Activated CD4-positive, alpha-beta T cell treated with anti-CD3 and anti-CD28 coated beads, Interleukin-2, amount 50 U/mL, for 48 hours (primary cell): Measurements from ENCODE around the gene DHRS1.
A peak's percentile ranks its signal among the peaks of the same experiment; 100 is the strongest.

Experiments
- DNase-seq, 2 experiments: peaks; one replicate each; pipeline ENCODE4 v3.0.0-alpha.2; 2020

The DHRS1 gene

DNA sequence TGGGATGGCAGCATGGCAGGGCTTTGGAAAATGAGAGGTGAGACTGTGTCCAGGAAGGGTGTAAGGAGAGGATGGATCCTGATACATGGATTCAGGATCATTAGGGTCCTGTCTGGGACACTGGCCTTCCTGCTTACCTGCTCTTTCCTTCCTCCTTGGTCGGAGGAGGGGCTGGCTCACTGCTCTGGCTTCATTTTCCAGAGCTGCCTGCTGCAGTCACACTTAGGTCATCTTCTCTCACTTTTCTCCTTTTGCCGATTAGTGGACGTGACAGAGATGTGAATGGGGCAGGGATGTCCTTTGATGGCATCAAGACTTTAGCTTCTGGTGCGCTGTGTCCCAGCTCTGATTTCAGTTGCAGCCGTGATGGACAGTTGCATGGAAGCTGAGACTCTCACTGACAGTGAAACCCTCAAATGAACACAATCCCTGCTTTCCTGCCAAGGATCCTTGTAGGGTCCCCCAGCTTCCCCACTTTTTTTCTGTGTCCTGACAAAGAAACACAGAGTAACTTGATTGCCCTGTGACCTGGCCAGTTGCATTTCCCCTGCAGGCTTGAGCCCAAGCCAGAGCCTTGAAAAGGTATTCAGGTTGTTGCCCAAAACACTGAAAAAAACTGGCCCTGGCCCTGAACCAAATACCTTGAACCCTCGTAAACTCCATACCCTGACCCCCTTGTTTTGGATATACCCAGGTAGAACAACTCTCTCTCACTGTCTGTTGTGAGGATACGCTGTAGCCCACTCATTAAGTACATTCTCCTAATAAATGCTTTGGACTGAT, 9.0 kb upstream of the DHRS1 start:
- no peak for DNase-seq

DNA sequence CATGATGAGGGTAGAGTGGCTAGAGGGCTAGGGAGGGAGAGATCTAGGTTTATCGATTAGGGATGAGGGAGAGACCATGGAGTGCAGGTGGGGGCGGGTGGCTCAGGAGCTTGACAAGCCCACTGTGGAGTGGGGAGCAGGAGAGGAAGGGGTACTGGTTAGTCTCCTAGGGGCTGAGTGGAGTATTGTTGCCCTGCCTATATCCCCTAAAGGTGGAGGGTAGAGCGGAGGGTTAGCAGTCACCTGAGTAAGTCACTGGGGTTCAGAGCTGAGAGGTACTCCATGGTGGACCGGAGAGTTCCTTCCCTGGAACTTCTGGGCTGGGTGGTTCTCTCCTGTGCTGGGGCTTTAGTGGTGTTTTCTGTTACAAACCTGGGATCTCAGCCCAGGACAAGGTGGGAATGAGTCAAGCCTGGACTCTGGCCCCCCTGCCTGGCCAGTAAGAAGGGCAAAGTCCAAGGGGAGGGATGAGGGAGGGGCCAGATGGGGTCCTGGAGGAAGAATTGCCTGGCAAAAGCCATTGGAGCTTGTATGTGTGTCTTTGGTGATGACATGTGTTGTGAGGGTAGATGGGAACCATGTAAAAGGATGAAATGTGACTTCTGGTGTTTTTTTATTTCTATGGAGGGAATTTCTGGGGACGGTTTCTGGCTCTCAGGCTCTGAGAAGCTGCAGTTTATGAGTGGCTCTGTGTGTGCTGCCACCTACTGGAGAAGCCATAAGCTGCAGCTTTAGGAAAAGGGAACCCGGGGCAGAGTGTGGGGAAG, 8.2 kb upstream of the DHRS1 start, which contains the start of gene CIDEB:
TSS of gene CIDEB (minus strand) at position 403 of the 767 bp plus-strand sequence. CDS start at position 284, 119 bp downstream.
- peak; percentile 66 to 75 for DNase-seq

DNA sequence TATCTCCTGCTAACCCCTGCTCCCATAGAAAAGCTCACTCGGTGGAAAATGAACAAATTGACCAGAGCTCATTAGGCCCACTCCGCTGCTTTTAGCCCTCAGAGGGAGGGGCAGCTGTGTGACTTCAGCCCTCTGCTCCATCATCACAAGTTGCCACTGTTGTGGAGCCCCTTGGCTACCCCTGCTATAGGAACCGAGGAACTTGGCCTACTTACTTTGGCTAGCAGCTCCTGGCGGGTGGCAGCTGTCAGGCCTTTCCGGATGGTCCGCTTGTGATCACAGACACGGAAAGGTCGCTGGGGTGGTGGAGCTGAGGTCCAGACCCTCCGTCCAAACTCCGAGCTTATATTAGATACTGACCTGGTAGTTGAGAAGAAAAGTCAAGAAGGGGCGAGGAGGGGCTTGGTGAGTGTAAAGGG, 7.6 kb upstream of the DHRS1 start:
- no peak for DNase-seq

DNA sequence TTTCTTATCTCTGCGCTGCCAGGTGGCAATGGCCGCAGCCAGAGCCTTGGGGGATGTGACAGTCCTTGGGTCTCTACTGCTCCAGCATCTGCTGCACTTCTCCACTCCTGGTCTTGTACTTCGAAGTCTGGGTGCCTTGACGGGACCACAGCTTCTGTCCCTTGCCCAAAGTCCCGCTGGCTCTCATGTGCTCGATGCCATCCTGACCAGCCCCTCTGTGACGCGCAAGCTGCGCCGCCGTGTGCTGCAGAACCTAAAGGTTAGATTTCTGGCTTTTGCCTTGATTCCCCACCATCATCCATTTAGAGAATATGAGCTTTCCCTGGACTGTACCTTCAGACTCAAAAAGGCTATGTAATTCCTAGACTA, 4.4 kb upstream of the DHRS1 start:
- no peak for DNase-seq

DNA sequence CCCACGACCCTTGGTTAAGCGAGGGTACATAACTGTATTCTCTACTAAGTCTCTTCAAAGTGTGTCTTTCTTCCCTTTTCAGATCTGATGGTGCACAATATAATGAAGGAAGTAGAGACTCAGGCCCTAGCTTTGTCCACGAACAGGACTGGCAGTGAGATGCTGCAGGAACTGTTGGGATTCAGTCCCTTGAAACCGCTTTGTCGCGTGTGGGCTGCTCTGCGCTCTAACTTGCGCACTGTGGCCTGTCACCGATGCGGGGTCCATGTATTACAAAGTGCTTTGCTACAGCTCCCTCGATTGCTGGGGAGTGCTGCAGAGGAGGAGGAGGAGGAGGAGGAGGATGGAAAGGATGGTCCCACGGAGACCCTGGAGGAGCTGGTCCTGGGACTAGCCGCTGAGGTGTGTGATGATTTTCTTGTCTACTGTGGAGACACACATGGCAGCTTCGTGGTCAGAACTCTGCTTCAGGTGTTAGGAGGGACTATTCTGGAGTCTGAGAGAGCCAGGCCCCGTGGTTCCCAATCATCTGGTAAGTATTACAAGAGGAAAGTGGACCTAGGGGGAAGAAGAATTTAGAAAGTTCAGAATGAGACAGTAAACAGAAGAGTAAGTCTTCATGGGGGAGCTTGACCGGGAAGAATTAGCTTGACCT, 873 bp upstream of the DHRS1 start:
- no peak for DNase-seq

DNA sequence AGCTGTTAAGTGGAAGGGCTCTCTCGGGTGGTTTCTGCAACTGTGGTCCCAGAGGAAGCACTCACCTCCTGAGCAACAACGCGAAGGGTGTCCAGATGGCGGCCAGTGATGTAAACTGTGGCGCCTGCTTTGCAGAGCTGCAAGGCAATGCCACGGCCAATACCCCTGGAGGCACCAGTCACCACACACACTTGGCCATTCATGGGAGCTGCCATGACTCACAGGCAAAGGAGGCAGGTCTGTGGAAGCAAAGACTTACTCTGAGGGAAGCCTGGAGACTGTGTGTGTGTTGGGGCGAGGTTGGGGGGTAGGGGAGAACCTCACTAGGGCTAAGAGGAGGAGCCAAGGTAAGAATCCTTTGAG, 707 bp downstream of the DHRS1 start:
- peak in 1 of 2 experiments; percentile 26 for DNase-seq

DNA sequence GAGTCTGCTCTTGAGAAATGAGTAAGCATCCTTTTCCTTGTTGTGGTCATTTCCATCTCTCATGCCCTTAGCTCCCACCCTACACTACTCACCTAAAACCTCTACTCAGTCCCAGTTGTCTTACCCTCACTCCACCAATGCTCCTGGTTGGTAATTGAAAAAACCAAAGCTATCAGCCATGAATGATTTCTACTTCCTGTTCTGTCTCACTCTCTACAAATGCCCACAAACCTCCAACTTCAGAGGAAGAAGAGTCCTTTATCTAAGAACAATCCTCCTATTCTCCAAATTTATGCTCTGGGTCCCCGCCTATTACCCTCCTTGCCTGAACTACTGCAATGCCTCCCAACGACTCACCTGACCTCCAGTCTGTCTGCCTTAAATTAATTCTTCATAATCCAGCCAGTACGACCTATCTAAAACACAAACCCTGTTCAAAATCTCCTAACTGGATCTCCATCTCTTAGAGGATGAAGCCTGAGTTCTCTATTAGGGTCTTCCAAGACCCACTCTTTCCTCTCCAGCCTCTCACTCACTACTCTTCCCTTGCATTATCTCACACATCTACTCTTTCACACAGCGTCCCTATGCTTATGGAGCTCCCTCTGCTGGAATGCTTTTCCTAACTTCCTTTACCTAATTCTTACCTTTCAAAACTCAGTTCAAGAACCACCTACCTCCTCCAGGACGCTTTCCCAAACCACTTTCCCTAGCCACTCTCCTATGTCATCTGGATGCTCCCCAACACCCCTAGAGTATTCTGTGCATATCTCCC, 2.2 kb downstream of the DHRS1 start:
- DNase-seq: no peak

DNA sequence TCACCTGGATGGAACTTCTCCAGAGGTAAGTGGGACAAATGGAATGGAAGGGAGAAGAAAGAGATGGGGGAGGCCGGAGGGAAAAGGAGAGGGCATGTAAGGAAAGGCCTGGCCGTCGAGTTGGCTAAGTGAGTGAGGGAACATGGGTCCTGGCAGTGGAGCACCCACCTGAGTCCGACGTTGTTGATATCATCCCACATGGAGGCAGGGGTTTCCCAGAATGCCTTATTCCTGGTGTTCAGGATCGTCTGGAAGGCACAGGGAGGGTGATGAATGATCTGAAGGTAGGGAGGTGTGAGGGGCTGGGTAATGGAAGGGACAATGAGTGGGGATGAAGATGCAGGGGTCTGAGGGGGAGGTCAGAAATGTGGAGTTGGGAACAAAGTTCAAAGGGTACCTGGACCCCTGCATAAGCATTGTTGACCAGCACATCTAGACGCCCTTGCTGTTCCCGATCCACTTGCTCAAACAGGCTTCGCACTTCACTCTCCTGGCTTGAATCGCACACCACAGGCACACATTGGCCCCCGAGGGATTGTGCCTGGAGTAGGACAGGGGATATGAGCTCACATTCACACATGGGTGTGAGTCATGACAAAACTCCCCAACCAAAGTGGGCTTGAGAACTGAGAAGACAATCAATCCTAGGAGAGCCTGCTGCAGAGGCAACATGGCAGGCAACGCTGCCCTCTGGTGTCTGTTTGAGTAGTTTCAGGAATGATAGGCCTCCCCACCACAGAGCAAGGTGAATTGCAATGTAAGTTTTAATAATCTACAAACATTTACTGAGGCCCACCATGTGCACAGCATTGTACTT, 3.0 kb downstream of the DHRS1 start:
- peak; percentile 75 to 78 for DNase-seq

DNA sequence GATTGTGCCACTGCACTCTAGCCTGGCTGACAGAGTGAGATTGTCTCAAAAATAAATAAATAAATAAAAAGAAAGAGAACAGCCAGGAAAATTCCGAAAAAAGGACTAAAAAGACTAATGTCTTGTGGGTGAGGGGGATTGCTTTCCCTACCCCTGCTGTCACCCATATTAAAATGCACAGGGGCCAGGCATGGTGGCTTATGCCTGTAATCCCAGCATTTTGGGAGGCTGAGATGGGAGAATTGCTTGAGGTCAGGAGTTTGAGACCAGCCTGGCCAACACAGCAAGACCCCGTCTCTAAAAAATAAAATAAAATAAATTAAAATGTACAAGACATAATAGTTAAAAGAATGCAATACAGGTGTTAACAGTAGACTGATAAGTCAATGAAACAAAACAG, 6.1 kb downstream of the DHRS1 start:
- no peak for DNase-seq

DNA sequence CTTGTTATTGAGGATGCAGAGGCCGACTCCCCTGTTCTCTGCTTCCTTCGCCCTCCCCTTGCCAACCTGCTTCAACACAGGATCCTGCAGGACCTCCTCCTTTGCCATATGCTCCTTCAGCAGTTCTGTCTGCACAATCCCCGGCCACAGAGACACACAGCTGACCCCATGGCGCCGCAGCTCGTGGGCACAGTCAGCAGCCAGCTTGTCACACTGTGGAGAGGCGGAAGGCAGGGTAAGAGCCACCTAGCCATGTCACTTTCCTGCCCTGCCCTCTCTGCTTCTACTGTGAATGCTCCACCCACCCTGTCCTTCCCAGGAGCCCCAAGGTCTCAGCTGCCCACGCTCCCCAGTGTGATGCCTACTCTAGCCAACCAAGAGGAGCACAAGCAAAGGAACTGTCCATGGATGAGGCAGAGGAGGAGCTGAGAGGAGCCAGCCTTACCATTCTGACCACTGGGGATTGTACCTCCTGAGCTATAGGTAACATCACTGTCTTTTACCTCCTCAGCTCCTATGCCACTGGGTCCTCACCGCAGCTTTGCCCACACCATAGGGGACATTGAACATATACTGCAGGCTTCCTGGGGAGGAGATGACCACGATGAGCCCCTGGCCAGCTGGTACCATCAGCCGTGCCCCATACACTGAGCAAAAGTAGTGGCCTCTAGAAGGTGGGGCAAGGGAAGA, 7.3 kb downstream of the DHRS1 start:
- no peak for DNase-seq

DNA sequence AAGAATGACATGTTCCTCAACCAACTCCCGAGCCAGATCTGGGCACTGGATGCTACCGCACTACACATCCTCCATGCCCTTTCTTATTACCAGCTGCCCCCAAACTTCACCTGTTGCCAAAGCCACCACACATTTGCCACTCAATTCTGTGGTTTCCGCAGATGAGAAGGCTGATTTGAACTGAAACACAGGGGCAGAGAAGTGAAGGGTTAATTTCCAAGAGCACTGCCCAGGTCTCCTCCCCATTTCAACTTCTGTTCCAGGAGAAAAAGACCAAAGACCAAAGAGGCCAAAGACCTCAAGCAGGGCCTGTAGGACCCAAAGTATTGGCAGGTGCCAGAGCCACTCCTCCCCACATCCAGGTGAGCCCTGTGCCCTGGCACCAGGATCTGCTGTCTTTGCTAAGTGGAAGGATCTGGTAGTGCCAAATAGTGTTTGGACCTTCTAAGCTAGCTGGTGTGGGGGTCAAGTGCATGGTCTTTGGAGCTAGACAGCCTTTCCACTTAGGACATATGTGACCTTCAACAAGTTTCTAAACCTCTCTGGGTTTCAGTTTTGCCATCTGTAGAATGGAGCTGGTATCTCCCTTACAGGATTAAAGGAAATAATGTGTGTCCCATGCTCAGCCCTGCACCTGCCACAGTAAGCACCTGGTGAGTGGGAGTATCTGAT, 8.0 kb downstream of the DHRS1 start:
- DNase-seq: no peak

DNA sequence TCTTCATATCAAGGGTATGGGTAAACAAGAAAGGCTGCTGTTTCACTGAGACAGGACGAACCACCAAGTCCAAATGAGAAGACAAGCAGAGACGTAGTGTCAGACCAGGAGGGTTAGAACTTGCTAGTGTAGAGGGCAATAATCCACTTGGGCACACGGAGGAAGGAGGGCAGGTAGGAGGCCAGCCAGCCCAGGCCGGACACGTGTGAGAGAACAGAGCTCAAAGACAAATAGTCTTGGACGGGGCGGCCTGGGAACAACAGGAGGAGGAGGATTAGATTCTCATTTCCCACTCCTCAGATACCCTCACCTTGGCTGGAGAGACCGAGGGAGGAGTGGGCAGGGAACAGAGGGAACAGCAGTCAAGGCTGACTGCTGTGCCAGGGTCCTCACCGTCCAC, 8.8 kb downstream of the DHRS1 start:
- no peak for DNase-seq

DNA sequence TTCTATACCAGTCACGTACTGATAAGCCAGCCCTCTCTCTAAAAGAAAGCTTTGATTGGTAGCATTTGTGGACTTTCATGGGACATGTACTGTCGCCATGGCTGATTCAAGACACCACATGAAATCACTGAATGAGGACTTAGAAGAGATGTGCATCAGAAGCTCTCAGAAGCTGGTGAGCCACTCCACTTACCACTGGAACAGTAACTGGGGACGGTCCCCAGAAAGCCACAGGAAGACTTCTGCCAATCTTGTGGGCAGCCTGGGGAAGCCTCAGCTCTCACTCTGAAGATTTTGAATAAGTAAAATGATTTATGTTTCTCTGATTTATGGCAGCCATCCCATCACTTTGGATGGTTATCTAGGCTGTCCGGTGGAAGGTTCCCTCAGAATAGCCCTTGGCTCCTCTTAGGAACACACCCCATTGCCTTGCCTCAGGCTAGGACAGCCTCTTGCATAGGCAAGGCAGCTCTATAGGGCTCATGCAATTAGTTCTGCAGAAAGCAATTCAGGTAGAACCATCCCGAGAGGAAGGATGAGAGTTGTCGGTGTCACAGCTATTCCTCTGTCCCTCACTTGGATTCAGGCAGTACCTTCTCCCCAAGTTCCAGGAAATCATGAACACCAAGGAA, 9.8 kb downstream of the DHRS1 start:
- DNase-seq: peak; percentile 71 to 81

DNA sequence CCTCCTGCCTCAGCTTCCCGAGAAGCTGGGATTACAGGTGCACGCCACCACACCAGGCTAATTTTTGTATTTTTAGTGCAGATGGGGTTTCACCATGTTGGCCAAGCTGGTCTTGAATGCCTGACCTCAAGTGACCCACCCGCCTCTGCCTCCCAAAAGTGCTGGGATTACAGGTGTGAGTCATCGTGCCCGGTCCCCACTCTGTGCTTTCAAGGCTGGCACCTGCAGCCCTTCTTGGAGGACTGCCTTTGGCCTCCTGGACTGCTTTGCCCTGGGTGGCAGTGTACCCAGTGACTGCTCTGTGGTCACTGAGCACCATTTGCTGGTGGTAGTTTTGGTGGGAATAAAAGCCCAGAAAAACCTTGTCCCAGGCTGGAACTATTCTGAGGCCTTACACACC, 12.6 kb downstream of the DHRS1 start:
- DNase-seq: no peak

DNA sequence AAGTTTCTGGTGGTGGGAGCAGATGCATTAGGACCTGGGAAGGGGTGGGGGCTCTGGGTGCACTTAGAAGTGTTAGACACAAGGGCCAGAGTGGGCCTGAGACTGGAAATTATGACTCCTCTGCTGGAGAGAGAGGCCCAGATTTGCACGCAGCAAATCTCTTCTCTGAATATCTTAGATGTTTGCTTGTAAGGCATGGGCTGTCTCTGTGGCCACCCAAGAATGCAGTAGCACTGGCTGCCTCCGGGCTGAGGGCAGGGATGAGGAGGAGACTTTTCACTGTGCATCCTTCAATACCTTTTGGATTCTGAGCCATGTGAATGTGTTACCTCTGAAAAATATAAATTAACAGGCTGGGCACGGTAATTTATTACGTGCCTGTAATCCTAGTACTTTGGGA, 14.2 kb downstream of the DHRS1 start:
- DNase-seq: no peak

DNA sequence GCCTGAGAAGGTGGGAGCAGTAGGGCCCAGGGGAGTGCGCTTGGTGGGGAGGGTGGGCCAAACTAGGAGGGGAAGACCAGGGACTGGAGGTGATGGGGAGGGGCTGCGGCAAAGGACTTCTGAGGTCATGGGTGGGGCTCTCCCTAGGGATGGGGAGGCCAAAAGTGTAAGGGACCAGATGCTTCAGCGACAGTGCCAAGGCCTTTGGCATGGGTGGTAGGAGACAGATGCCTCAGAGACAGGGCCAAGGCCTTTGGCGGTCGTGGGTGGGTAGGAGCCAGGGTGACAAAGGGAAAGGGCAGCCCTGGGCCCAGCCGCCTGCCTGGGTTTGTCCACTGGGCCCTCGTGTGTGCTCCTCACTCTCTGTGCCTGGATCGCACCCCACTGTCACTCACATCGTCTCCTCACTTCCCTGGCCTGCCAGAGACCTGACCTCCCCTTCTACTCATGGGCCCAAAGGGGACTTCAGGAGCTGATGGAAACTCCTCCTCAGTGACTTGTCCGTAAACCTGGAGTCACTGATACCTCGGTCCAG, 15.0 kb downstream of the DHRS1 start:
- no peak for DNase-seq

DNA sequence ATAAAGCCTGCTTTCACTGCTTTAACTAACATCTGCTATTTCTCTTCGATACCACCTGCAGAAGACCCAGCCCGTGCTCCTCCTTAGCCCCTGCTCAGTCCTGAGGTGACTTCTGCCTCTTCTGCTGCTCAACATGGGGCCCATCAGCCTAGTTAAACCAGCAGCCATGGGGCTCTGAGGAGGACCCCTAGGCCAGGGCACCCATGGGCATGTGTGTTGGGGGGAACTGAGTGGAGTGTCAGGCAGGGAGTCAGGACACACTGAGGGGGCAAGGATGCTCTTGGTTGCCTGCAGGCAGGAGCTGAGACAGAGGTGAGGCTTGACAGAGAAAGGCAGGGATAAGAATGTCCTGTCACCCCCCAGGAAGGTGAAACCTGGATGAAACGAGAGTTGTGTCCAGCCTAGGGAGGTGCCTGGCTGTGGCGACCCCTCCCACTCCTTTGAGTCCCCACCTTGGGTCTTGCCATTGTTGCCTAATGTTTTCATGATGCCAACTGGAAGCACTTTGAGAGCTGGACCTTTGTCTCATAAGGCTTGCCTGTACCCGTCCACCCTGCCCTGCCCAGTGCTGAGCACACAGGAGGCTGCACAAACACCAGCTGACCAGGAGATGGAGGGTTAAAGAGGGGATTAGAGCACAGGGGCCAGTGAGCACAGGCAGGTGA, 15.7 kb downstream of the DHRS1 start:
- DNase-seq: no peak

DNA sequence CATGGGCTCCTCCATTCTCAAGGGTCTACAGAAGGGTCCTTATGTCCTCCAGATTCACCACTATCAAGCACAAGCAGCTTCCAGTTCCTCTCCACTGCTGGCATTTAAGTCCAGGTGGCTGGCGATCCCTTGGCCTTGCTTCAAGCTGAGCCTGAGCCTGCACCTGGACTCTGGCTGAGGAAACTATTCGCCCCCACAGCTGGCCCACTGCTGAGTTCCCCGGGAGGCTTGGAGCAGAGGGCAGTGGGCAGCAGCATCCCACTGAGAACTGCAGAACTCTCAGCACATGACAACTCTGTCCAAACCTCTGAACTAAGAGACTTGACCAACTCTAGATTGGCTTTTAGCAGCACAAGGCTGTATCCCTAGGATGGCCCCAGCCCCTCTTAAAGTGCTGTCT, 16.8 kb downstream of the DHRS1 start:
- no peak for DNase-seq

DNA sequence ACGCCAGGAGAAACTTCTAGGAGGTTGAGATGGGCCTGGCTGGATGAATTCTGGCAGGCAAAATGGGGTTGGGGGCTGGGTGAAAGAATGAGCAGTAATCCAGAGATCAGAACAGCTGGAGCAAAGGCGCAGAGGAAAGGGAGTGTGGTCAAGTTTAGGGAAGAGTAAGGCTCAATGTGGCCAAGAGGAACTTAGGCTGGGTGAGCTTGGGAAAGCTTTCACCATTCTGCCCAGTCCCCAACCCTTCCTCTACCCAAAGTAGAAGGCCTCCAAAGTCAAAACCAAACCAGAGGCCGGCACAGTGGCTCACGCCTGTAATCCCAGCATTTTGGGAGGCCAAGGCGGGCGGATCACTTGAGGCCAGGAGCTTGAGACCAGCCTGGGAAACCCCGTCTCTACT, 17.9 kb downstream of the DHRS1 start:
- no peak for DNase-seq
